HCT116 (cell line): ENCODE data around the gene TIGD3. TPM values are rescaled to one million over a fixed set of nuclear protein-coding genes. Genes with fewer than 3 reads are reported as not detected.

Experiments used
- ATAC-seq: fragments of 200-7000 bp; cut with Tn5 transposase; 2 replicates; pipeline ENCODE4 v1.9.1; 2020; ENCODE audit warnings: mild to moderate bottlenecking, moderate library complexity
- BruUV-seq: library from RNA; stranded (reverse); fragments of 400-500 nt; replicated peaks from 2 replicates; lab custom pipeline; 2021; lab: Mats Ljungman, UMichigan
- CTCF ChIA-PET: fragments of 300-600 bp; sonication (Branson Sonifier 250); formaldehyde crosslinking; loops from one replicate; lab custom pipeline; 2021; ENCODE audit warnings: antibody characterized with exemption; lab: Charles Lee
- POLR2A ChIA-PET: fragments of 300-600, 350-600 bp; sonication (Branson Sonifier 250); formaldehyde crosslinking; loops from one replicate; lab custom pipeline; 2021; ENCODE audit warnings: antibody characterized with exemption; lab: Charles Lee
- RAD21 ChIA-PET, 2 experiments: fragments of 300-600 bp; sonication (Branson Sonifier 250); formaldehyde crosslinking; loops; one replicate each; lab custom pipeline; 2023; ENCODE audit warnings: low total read pairs in 2 of 2; ENCODE audit not compliant: uncharacterized antibody in 2 of 2, unreplicated experiment in 2 of 2, low non-redundant PET in 1 of 2; lab: Charles Lee
- DNase-seq: peaks from one replicate; pipeline ENCODE4 v3.0.0-alpha.2; 2010; ENCODE audit warnings: low read depth, low spot score
- H2AFZ ChIP-seq: fragments of 200-600 bp; shearing (Covaris generic), sonication (generic); 2 replicates; pipeline ENCODE4 v1.6.1; 2017; ENCODE audit warnings: low read depth, mixed run types, mixed read lengths, antibody characterized with exemption, low read length; ENCODE audit not compliant: poor library complexity, severe bottlenecking
- H3K27ac ChIP-seq: 2 replicates; pipeline ENCODE4 v1.5.1; 2012; ENCODE audit warnings: low read depth, low read length
- H3K27me3 ChIP-seq: fragments of 200-600 bp; sonication (generic); 2 replicates; pipeline ENCODE4 v1.6.1; 2016; ENCODE audit warnings: mixed run types, low read length, mixed read lengths; ENCODE audit not compliant: insufficient read depth
- H3K36me3 ChIP-seq, 2 experiments: fragments of 200-500 bp in 1 of 2; fragments of 200-600 bp in 1 of 2; sonication (Bioruptor generic) in 1 of 2; sonication (generic) in 1 of 2; 2 replicates each; pipeline versions ENCODE4 v1.5.1 to v1.6.1; 2014 to 2016; ENCODE audit warnings: low read length in 2 of 2, inconsistent platforms in 1 of 2, mixed read lengths in 1 of 2, mixed run types in 1 of 2; ENCODE audit not compliant: insufficient read depth in 2 of 2, control insufficient read depth in 1 of 2
- H3K4me1 ChIP-seq, 2 experiments: fragments of 200-600 bp in 1 of 2; sonication (generic) in 1 of 2; 2 replicates each; pipeline versions ENCODE4 v1.5.1 to v1.6.1; 2012 to 2017; ENCODE audit warnings: low read length in 2 of 2, inconsistent platforms in 1 of 2, mild to moderate bottlenecking in 1 of 2, mixed read lengths in 1 of 2, mixed run types in 1 of 2, moderate library complexity in 1 of 2; ENCODE audit not compliant: insufficient read depth in 2 of 2, control insufficient read depth in 1 of 2
- H3K4me2 ChIP-seq: fragments of 200-600 bp; sonication (generic); 2 replicates; pipeline ENCODE4 v1.6.1; 2017; ENCODE audit warnings: mixed run types, low read length, mixed read lengths
- H3K4me3 ChIP-seq, 2 experiments: fragments of 200-600 bp in 1 of 2; sonication (generic) in 1 of 2; replicated peaks in 1 of 2; 2 replicates each; pipeline ENCODE4 v1.5.1; 2011 to 2016; ENCODE audit warnings: low read length in 2 of 2, control low read depth in 1 of 2, low read depth in 1 of 2, mild to moderate bottlenecking in 1 of 2, mixed read lengths in 1 of 2, mixed run types in 1 of 2
- H3K79me2 ChIP-seq: fragments of 200-600 bp; sonication (generic); 2 replicates; pipeline ENCODE4 v1.6.1; 2017; ENCODE audit warnings: mild to moderate bottlenecking, mixed run types, low read length, moderate library complexity, mixed read lengths; ENCODE audit not compliant: insufficient read depth
- H3K9ac ChIP-seq: fragments of 200-600 bp; sonication (generic); 2 replicates; pipeline ENCODE4 v1.6.1; 2016; ENCODE audit warnings: low read length, mixed read lengths
- H3K9me2 ChIP-seq: fragments of 200-600 bp; sonication (generic), shearing (Covaris generic); 2 replicates; pipeline ENCODE4 v1.6.1; 2017; ENCODE audit warnings: mixed run types, mild to moderate bottlenecking, moderate library complexity; ENCODE audit not compliant: insufficient read depth
- H3K9me3 ChIP-seq, 2 experiments: fragments of 200-500 bp in 1 of 2; fragments of 200-600 bp in 1 of 2; sonication (Bioruptor generic) in 1 of 2; sonication (generic) in 1 of 2; 2 replicates each; pipeline ENCODE4 v1.6.1; 2014 to 2017; ENCODE audit warnings: low read length in 2 of 2, mixed read lengths in 2 of 2, inconsistent platforms in 1 of 2, low read depth in 1 of 2, mild to moderate bottlenecking in 1 of 2, mixed run types in 1 of 2, moderate library complexity in 1 of 2; ENCODE audit not compliant: control insufficient read depth in 1 of 2, insufficient read depth in 1 of 2
- H4K20me1 ChIP-seq: fragments of 200-600 bp; sonication (generic), shearing (Covaris generic); 2 replicates; pipeline ENCODE4 v1.6.1; 2017; ENCODE audit warnings: mixed run types, mild to moderate bottlenecking, moderate library complexity; ENCODE audit not compliant: insufficient read depth
- ATF3 ChIP-seq: IDR thresholded peaks from 2 replicates; pipeline ENCODE4 v1.6.1; 2012
- CBX3 ChIP-seq: IDR thresholded peaks from 2 replicates; pipeline ENCODE4 v1.6.1; 2012; ENCODE audit warnings: low read depth
- CTCF ChIP-seq, 3 experiments: fragments of 200-600 bp in 1 of 3; sonication (generic) in 1 of 3; IDR thresholded peaks in 2 of 3; conservative IDR thresholded peaks in 1 of 3; 2 replicates each; pipeline ENCODE4 v1.5.1; 2012 to 2017; ENCODE audit warnings: low read depth in 2 of 3, low read length in 2 of 3, antibody characterized with exemption in 1 of 3, borderline replicate concordance in 1 of 3, control low read depth in 1 of 3, mild to moderate bottlenecking in 1 of 3, mixed read lengths in 1 of 3, mixed run types in 1 of 3, moderate library complexity in 1 of 3; ENCODE audit not compliant: insufficient read depth in 1 of 3
- EGR1 ChIP-seq: IDR thresholded peaks from 2 replicates; pipeline ENCODE4 v1.6.1; 2012; ENCODE audit warnings: low read depth
- ELF1 ChIP-seq: IDR thresholded peaks from 2 replicates; pipeline ENCODE4 v1.6.1; 2012; ENCODE audit warnings: low read depth, borderline replicate concordance
- EZH2 ChIP-seq: fragments of 200-600 bp; sonication (generic); IDR thresholded peaks from 2 replicates; pipeline ENCODE4 v1.6.1; 2017; ENCODE audit warnings: antibody characterized with exemption, mixed run types
- JUND ChIP-seq: IDR thresholded peaks from 2 replicates; pipeline ENCODE4 v1.6.1; 2012
- POLR2A ChIP-seq: IDR thresholded peaks from 2 replicates; pipeline ENCODE4 v1.7.0; 2011; ENCODE audit warnings: borderline replicate concordance; ENCODE audit not compliant: insufficient read depth, insufficient read length; ENCODE audit errors: extremely low read depth
- POLR2AphosphoS5 ChIP-seq: IDR thresholded peaks from 2 replicates; pipeline ENCODE4 v1.6.1; 2011; ENCODE audit warnings: mild to moderate bottlenecking, low read depth, low read length, moderate library complexity
- SIN3A ChIP-seq: IDR thresholded peaks from 2 replicates; pipeline ENCODE4 v1.6.1; 2012; ENCODE audit warnings: low read depth
- SP1 ChIP-seq: IDR thresholded peaks from 2 replicates; pipeline ENCODE4 v1.6.1; 2012; ENCODE audit warnings: low read depth
- SRF ChIP-seq: IDR thresholded peaks from 2 replicates; pipeline ENCODE4 v1.6.1; 2012; ENCODE audit warnings: low read depth
- TCF7L2 ChIP-seq: IDR thresholded peaks from 2 replicates; pipeline ENCODE4 v1.7.0; 2011; ENCODE audit warnings: borderline replicate concordance, inconsistent platforms; ENCODE audit not compliant: insufficient read depth, insufficient read length; ENCODE audit errors: extremely low read depth
- ZBTB33 ChIP-seq: IDR thresholded peaks from 2 replicates; pipeline ENCODE4 v1.6.1; 2011; ENCODE audit warnings: mild to moderate bottlenecking, low read length, moderate library complexity; ENCODE audit not compliant: insufficient replicate concordance; ENCODE audit errors: extremely low read depth
- intact Hi-C: fragments of 100-400 bp; cut with micrococcal nuclease; formaldehyde crosslinking; loops from 2 replicates; pipeline ENCODE4 v1.10.0; 2022
- total RNA-seq: library from RNA; stranded (reverse); gene quantifications from one replicate; pipeline ENCODE4 v1.2.1, GENCODE V29; 2021; ENCODE audit not compliant: unreplicated experiment

TIGD3 gene
- total RNA-seq, 1 experiment from 2014 or later: 2.4 TPM

GRCh38 chr11:65377777-65378176, 23.2 kb downstream of the TIGD3 start:
- H3K36me3 ChIP-seq: no peaks in the 10 kb centered on the region
- H3K9ac ChIP-seq: no peak overlapping the region
- ChIA-PET CTCF (no interaction called here), POLR2A (interaction anchor here (1.2 to 1.4 kb wide), 3 partner anchors 45 to 130 kb away, joined by 3 to 4 read pairs (median 4); partner anchors contain the start of gene NEAT1)
- no peaks in the 10 kb centered on the region for H4K20me1 ChIP-seq
- DNase-seq: no peak
- no peaks in the 10 kb centered on the region for H3K79me2 ChIP-seq
- ATAC-seq: no peak
- no TSS peak for BruUV-seq
- no peaks in the 10 kb centered on the region for H3K27me3 ChIP-seq
- H3K4me2 ChIP-seq: no peak overlapping the region
- no peaks in the 10 kb centered on the region for H3K9me3 ChIP-seq
- intact Hi-C loops: no loop called here
- H3K27ac ChIP-seq: no peak overlapping the region
- H3K4me1 ChIP-seq: peaks cover 24 to 33% of the 10 kb centered on the region in 2 experiments
- no peak overlapping the region for H3K4me3 ChIP-seq
- no peaks in the 10 kb centered on the region for H3K9me2 ChIP-seq
- TF ChIP-seq SIN3A: no peak
- TF ChIP-seq JUND: no peak
- TF ChIP-seq EZH2: no peak
- no peak for TF ChIP-seq POLR2A
- TF ChIP-seq ATF3: no peak
- TF ChIP-seq EGR1: no peak
- TF ChIP-seq SP1: no peak
- no peak for TF ChIP-seq SRF
- no peak for TF ChIP-seq CBX3
- TF ChIP-seq, all 23 proteins: peak for 0
- H2AFZ ChIP-seq: no peak overlapping the region
- RAD21 ChIA-PET: no interaction called here

GRCh38 chr11:65378208-65378927, 23.8 kb downstream of the TIGD3 start:
- Histone ChIP-seq H2AFZ (no peak overlapping the region), H3K4me2 (no peak overlapping the region), H3K36me3 (no peaks in the 10 kb centered on the region), H3K27ac (no peak overlapping the region), H3K4me1 (peaks cover 30 to 39% of the 10 kb centered on the region in 2 experiments), H3K9me2 (no peaks in the 10 kb centered on the region), H3K4me3 (no peak overlapping the region), H4K20me1 (no peaks in the 10 kb centered on the region), H3K9me3 (no peaks in the 10 kb centered on the region), H3K79me2 (no peaks in the 10 kb centered on the region), H3K9ac (no peak overlapping the region)
- no peak for ATAC-seq
- ChIA-PET RAD21 (no interaction called here), POLR2A (interaction anchor here (1.2 to 1.4 kb wide), 3 partner anchors 44 to 130 kb away, joined by 3 to 4 read pairs (median 4); partner anchors contain the start of gene NEAT1), CTCF (no interaction called here)
- no TSS peak for BruUV-seq
- no peak for DNase-seq
- intact Hi-C loops: no loop called here
- TF ChIP-seq ZBTB33: no peak
- TF ChIP-seq CTCF (IDR thresholded peaks at IDR 0.05 in 2 of 3, conservative IDR thresholded peaks at IDR 0.05 in 1 of 3; ENCODE audit: borderline replicate concordance in 1 of 3, insufficient read depth in 1 of 3, low read depth in 2 of 3, low read length in 2 of 3): peak in 2 of 3 experiments; percentile 11 to 34; a peak in 2 of 6 replicates
- TF ChIP-seq POLR2A: no peak
- no peak for TF ChIP-seq EZH2
- TF ChIP-seq ELF1: no peak
- no peak for TF ChIP-seq TCF7L2
- TF ChIP-seq POLR2AphosphoS5: no peak
- TF ChIP-seq, all 23 proteins: peak for 1
- H3K27me3 ChIP-seq: no peaks in the 10 kb centered on the region
